HG03159 (cell line): ENCODE data around the gene HBS1L.
A peak's percentile ranks its signal among the peaks of the same experiment; 100 is the strongest.

Experiments
- ATAC-seq: cut with Tn5 transposase; IDR thresholded peaks from one replicate; pipeline ENCODE4 v1.9.1; 2021; ENCODE audit warnings: mild to moderate bottlenecking, moderate library complexity; ENCODE audit not compliant: unreplicated experiment

The HBS1L gene

DNA sequence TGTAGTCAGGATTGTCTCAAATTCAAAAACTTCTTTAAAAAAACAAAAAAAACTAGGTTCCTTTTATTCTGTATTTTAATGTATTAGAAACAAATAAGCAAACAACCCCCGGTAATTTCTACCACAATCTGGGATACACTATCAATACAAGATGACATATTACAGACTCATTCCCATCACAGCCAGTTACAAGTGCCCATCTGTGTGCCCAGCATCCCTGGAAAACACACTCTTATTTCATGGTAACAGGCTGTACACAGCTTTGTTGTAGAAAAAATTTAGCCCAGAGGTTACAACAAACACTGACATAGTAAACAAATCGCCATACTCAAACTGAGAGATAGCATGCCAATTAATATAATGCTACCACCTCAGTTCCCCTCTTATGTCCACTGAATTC lies 16.3 kb downstream of the HBS1L start:
- no peak for ATAC-seq

GRCh38 chr6:135037541-135037940 lies 17.1 kb downstream of the HBS1L start:
- no peak for ATAC-seq

DNA sequence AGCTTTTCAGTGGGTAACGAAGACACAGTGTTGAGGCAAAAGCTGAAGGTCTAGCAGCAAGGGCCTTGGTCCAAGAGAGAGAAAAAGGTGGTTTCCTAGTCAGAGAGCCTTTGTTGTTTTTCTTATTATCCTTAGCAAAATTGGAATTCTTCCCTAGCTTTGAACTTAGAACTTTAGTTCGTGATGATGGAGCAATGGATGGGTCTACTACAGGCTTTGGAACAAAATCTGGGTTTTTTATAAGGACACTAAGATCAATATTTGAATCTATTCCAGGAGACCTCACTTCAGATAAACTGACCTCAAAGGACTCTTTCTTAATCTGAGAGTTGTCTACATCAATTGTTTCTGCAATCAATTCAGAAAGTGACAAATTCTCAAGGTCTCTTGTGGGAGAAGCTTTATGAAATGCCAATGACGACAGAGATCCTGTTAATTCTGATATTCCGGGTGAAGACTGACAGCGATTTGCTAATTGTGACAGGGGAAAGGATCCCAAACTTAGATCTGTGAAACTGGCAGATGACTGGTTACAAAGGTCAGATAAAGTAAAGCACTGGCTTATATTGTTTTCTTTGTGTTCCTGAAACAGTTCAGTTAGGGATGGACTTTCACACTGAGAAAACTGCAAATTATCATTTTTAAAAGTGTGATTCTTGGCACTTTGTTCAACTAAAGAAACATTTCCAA lies 17.7 kb downstream of the HBS1L start:
- ATAC-seq, result no peak

DNA sequence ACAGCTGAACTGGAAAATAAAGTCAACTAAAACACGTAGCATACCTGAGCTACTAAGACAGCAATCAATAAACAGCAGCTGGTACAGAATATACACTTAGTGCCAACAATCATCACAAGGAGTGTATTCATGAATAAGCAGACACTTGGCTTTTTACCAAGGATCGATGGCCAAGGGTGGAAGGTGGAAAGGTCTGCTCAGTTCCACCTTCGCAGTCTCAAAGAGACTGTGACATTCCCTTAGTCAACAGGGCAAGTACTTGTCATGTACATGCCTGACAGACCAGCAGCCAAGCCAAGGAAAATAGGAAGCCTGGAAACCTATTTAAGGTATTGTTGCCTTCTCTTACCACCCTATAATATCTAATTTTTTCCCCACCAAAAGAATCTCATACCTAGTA lies 21.4 kb downstream of the HBS1L start:
- no peak for ATAC-seq

DNA sequence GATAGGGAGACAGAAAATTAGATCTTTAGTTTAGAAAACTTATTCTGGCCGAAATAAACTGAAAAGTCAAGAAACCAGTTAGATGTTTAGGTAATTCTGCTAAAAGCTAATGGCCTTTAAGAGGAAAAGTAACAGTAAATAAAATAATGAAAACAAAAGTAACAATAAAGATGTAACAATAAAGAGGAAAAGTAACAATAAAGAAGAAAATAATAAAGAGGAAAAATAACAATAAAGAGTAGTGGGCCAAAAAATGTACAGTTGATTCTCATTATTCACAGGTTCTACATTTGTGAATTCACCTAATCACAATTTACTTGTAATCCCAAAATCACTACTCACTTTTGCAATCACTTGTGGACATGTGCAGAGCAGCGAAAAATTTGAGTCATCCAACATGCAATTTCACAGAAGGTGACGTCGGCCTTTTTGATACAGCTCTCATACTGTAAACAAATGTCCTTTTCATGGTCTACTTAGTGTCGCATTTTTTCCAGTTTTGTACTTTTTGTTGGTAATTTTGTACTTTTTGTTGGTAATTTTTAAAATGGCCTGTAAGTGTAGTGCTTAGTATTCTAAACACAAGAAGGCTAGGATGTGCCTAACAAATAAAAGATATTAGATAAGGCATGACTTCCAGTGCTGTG lies 24.0 kb downstream of the HBS1L start:
- ATAC-seq, result no peak

- peak; percentile 94 for ATAC-seq
Measured at GRCh38 chr6:135030056-135030473, 24.6 kb downstream of the HBS1L start.

- no peak for ATAC-seq
Measured at GRCh38 chr6:135025775-135026174, 28.8 kb downstream of the HBS1L start.

GRCh38 chr6:135025175-135025574 lies 29.4 kb downstream of the HBS1L start:
- no peak for ATAC-seq

GRCh38 chr6:135022050-135022697 lies 32.4 kb downstream of the HBS1L start:
- ATAC-seq, result no peak

- peak; percentile 60 for ATAC-seq
Measured at GRCh38 chr6:135021310-135022049, 33.1 kb downstream of the HBS1L start.

- ATAC-seq, result no peak
Measured at GRCh38 chr6:135018941-135019340, 35.7 kb downstream of the HBS1L start.

DNA sequence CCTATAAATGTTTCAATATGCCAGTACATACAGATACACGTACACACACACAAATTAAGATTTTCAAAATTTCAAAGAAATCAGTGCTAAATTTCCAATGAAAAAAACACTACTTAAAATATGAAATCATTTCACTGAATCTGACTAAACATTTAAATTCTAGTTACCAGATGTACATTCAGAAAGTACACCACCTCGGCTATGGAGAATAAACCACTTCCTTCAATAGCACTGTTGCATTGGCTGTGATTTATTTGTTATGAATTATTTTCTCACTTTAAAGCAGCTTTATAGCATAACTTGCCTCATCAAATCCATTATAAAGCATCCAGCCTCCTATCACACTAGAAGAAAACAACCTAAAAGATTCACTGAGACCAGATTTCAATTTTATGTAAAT lies 36.6 kb downstream of the HBS1L start:
- ATAC-seq, result no peak

DNA sequence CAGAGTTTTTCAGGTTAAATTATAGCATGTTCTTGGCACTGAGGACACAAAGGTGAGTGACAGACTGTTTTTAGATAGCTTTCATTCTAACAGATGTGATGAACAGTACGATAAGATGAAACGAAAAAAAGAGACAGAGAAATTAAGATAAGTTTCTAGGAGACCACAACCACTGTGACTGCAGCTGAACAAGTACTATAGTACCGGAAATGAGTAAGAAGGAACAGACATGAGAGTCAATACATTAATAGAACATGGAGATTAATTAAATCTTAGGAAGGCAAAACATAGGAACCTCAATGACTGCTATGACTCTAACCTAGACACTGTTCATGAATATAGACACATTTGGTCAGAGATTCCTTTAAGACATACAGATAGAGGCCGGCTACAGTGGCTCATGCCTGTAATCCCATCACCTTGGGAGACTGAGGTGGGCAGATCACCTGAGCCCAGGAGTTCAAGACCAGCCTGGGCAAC lies 40.2 kb downstream of the HBS1L start:
- peak; percentile 93 for ATAC-seq

GRCh38 chr6:135013211-135013610 lies 41.4 kb downstream of the HBS1L start:
- no peak for ATAC-seq

DNA sequence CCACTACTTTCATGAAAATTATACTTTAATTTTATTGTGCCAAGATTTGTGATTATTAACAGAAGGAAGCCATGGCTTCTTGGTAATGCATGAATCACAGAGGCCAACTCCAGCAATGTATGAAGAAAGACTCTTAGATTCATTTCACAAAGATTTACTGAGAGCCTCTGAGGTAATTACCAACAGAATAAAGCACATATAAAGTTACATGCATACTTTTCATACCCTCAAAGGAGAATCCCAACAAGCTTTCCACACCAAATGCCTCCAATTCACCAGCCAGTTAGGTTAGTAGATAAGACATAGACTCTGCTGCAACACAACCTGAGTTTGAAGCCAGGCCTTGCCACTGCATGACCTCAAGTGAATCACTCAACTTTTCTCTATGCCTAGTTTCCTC lies 41.9 kb downstream of the HBS1L start:
- no peak for ATAC-seq

GRCh38 chr6:135012349-135012748 lies 42.3 kb downstream of the HBS1L start:
- ATAC-seq, result no peak

- no peak for ATAC-seq
Measured at GRCh38 chr6:135008941-135009290, 45.7 kb downstream of the HBS1L start.

DNA sequence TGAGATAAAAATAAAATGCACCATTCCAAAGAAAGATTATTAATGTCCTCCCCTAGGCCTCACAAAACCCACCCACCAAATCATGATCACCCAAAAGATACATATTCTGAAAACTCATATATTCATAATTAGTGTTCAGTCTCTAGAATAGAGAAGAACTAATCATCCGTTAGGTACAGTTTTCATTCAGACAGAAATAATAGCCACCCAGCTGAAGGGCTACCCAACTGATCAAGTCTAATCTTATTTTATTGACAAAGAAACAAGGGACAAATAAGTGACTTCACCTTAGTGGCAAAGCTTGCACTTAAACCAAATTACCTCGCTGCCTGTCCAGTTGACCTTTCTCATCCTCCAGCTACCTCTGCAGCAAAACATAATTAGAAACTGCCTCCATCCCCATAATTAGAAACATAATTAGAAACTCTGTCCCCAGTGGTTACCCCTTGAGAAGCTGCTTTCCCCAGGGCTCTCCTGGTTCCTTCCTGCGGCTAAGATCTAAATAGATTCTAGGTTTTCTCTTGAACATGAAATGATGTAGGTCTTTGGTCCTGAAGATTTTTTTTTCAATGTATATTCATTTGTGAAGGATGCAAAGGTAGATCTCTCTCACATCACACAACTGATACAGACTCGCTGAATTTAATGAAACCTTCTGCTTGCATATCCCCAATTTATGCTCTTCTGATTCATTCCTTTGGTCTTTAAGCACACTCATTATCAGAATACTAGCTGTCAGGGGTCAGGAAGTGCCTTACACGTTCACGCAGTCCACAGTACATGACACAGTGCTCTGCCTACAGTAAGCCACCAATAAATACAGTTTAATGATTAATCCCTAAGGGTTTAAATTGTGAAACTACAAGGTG lies 46.3 kb downstream of the HBS1L start:
- peak; percentile 86 for ATAC-seq

- no peak for ATAC-seq
Measured at GRCh38 chr6:135006386-135006914, 48.2 kb downstream of the HBS1L start.

DNA sequence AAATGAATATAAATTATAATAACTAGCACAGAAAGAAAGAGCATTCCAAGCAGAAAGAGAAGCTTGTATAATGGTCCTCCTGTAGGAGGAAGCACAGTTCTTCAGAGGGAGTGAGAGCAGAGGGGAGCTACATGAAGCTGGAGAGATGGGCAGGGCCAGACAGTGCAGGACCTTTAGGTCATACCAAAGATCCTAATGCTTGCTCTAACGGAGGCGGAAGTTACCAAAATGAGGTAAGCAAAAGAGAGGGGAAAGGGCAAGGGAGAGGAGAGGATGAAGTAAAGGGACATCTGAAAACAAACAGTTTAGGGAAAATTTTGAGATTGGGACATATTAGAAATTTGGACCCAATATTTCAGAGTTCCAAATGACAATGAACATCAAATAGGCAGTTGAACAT lies 50.2 kb downstream of the HBS1L start:
- ATAC-seq, result no peak
